Mononuclear cell (primary cell): Measurements from ENCODE around the gene ENTPD6. TPM values are rescaled to one million over a fixed set of nuclear protein-coding genes. Genes with fewer than 3 reads are reported as not detected.

Source experiments
- H3K27me3 ChIP-seq: 2 replicates; pipeline ENCODE4 v1.6.0; 2011; ENCODE audit warnings: low read length, control low read depth; ENCODE audit not compliant: insufficient read depth
- H3K4me1 ChIP-seq: 2 replicates; pipeline ENCODE4 v1.5.1; 2011; ENCODE audit warnings: mild to moderate bottlenecking, low read length, control low read depth; ENCODE audit not compliant: insufficient read depth
- H3K4me3 ChIP-seq: 2 replicates; pipeline ENCODE4 v1.5.1; 2011; ENCODE audit warnings: mild to moderate bottlenecking, low read length, moderate library complexity
- H3K9me3 ChIP-seq: 2 replicates; pipeline ENCODE4 v1.5.1; 2011; ENCODE audit warnings: low read depth, mild to moderate bottlenecking, control low read depth, low read length
- total RNA-seq: library from RNA; depleted of rRNA; stranded (reverse); fragments of >200 nt; gene quantifications from one replicate; pipeline ENCODE4 v1.2.3, GENCODE V29; 2012

Gene ENTPD6
- total RNA-seq, 1 donor: 30.6 TPM

DNA sequence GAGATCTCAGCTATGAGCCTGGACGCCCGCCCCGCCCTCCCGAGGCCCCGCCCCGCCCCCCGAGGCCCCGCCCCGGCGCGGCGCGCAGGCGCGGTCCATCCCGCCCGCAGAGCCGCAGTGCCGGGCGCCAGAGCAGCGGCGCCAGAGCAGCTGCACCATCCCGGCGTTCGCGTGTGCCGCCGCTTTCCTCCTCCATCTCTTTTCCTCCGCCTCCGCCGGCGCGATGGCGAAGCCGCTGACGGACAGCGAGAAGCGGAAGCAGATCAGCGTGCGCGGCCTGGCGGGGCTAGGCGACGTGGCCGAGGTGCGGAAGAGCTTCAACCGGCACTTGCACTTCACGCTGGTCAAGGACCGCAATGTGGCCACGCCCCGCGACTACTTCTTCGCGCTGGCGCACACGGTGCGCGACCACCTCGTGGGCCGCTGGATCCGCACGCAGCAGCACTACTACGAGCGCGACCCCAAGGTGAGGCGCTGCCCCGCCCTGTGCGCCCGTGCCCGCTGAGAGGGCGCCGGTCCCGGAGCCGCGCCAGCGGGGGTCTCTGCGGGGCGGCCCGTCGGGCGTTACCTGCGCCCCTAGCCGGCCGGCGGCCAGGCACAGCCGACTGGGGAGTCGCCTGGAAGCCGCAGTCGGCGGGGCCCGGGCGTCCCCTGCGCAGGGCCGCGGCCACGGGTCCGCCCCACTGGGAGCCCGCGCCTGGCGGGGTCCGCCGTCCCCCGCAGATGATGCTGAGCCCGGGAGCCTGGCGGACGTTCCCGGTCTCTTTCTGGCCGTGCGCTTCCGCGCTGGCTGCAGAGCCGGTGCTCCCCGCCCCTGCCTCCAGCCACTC lies 52.7 kb downstream of the ENTPD6 start, which contains the start of gene PYGB:
Gene PYGB (plus strand): TSS at position 130 of the 830 bp plus-strand sequence. CDS start 94 bp downstream, at position 224.
- Histone ChIP-seq H3K4me3 (peak within 1 kb of the TSS; percentile 75), H3K27me3 (no peaks in the 10 kb centered on the region), H3K4me1 (peaks cover 37% of the 10 kb centered on the region), H3K9me3 (no peaks in the 10 kb centered on the region)

DNA sequence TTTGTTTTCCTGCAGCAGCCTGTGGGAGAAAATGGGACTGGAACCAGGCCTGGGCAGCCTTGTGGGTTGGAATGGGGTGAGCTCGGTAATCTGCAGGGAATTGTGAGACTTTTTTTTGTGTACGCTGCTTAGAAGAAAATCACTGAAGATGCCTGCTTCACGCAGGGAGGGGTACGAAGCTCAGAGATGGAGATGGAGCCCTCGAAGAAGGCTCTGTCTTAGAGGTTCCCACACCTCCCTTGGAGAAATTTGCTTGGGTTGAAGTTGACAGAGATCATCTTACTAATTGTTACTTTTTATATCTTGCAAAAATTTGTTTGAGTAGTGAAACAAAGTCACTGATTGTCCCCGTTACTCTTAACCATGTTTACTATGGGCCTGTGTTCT lies 53.3 kb downstream of the ENTPD6 start:
- Histone ChIP-seq H3K4me3 (peak overlapping the region; percentile 75), H3K9me3 (no peaks in the 10 kb centered on the region), H3K27me3 (no peaks in the 10 kb centered on the region), H3K4me1 (peaks cover 37% of the 10 kb centered on the region)

DNA sequence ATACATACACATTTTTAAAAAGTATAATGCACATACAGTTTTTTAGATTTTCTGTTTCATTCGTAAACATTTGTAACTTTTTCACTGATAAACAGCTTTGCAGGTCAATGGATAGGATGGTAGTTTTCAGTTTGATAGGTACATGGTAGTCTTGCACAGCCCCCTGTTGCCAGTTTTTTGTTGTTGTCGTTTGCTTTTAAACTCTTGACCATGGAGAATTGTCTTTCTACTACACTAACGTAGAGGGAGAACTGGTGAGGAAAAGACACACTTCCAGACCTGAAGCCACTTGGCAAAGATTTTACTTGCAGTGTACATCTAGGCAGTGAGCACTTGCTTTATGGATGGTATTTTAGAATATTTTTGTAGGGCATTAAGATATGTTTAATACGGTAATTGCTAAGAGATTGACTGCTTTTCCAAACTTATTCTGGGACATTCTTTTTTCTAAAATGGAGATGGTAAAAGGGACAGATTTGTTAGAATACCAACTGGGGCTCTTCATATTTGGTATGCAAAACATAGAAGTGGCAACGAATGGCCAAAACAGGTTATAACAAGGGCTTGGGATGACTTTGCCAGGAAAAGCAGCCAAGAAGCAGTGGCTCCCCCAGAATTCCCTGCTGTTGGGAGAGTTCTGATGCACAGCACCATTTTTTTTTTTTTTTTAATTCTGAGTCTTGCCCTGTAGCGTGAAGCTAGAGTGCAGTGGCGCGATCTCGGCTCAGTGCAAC lies 53.9 kb downstream of the ENTPD6 start:
- Histone ChIP-seq H3K4me3 (no peak overlapping the region), H3K27me3 (no peaks in the 10 kb centered on the region), H3K9me3 (no peaks in the 10 kb centered on the region), H3K4me1 (peaks cover 37% of the 10 kb centered on the region)

DNA sequence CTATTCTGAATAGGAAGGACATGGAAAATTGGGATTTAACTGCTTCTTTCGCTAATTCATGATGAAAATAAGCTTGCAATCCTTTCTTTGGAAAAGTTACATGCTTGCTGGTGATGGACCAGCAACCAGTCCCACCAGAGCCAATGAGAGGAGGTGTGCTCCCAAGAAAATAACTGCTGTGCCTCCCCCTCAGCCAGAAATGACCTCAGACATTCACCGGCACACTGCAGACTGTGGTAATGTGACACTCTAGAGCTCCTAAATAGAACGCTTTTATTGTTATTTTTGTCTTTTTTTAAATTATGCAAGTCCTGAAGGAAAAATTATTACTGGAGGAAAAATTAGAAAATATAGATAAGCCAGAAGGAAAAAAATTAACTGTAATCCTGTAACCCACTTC lies 55.0 kb downstream of the ENTPD6 start:
- H3K9me3 ChIP-seq: no peaks in the 10 kb centered on the region
- H3K27me3 ChIP-seq: no peaks in the 10 kb centered on the region
- no peak overlapping the region for H3K4me3 ChIP-seq
- H3K4me1 ChIP-seq: peaks cover 37% of the 10 kb centered on the region

DNA sequence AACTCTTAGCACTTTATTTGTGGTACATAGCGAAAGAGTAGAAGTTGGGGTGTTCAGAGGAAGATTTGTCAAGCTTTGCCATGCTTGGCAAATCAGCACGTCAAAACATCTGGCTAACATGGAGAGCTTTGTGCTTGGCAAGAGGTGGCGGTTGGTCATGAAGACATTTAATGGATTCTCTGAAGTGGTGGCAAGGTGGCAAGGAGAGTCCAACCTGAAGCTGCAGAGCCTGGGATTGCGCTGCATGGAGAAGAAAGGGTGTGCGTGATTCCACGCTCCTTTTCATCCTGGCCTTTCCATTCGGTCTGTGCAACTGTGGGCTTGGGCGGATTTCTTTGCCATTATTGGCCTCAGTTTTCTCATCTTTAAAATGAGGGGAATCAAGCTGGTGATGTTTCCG lies 55.5 kb downstream of the ENTPD6 start:
- H3K9me3 ChIP-seq: no peaks in the 10 kb centered on the region
- no peak overlapping the region for H3K4me3 ChIP-seq
- H3K27me3 ChIP-seq: no peaks in the 10 kb centered on the region
- peaks cover 37% of the 10 kb centered on the region for H3K4me1 ChIP-seq

DNA sequence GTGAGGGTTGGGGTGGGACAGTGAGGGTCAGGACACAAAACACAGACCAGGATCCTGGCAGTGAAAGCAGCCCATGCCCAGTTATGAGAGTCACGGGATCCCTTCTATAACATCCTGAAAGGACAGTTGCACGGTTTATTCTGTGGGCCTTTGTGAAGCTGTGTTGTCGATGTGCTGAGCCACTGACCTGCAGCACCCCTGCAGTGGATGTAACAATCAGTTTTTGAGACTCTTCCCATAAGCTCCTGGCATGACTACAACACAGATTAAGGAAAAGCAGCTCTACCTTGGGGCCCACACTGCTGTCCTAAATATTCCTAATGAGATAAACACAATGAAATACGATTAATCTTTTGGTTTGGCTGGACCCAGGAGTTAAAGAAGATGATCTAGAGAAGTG lies 56.0 kb downstream of the ENTPD6 start:
- Histone ChIP-seq H3K27me3 (no peaks in the 10 kb centered on the region), H3K9me3 (no peaks in the 10 kb centered on the region), H3K4me1 (peaks cover 37% of the 10 kb centered on the region), H3K4me3 (no peak overlapping the region)

DNA sequence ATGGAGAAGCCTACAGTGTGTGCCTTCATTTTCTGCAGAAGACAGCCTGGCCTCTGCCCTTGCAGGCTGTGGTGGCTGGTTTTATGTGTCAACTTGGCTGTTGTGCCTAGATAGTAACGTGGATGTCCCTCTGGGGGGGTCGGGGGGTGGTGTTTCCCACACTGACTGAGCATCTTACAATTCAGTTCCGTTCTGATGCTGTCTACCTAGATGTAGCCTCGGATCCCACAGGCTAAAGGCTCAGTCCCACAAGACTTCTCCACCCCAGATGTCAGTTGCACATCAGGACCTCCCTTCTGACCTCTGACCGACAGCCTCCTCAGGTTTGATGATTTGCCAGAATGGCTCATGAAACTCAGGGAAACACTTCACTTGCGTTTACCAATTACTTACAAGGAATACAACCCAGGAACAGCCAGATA lies 56.7 kb downstream of the ENTPD6 start:
- H3K4me3 ChIP-seq: no peak overlapping the region
- no peaks in the 10 kb centered on the region for H3K27me3 ChIP-seq
- peaks cover 31% of the 10 kb centered on the region for H3K4me1 ChIP-seq
- no peaks in the 10 kb centered on the region for H3K9me3 ChIP-seq

DNA sequence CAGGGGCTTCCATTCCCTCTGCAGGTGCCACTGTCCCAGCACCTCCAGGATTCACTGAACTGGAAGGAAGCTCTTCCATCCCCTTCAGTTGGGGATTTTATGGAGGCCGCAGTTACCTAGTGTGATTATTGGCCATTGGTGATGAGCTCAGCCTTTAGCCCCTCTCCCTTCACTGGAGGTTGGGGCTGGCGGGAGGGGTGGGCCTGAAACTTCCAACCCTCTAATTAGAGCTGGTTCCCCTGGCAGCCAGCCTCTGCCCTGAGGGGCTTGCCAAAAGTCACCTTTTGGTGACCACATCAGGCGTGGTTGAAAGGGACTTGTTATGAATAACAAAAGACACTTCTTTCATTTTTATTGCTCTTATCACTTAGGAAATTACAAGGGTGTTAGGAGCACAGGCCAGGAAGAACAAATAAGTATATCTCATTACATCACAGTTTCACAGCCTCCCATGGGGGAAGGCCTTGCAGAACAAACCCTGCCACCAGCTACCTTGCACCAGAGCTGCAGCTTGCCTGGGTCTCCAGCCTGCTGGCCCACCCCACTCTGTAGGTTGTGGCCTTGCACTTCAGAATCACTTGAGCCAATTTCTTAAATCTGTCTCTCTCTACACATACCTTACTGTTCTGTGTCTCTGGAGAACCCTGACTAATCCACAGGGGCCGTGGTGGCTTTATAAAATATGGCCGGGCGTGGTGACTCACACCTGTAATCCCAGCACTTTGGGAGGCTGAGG lies 57.3 kb downstream of the ENTPD6 start:
- Histone ChIP-seq H3K4me1 (peaks cover 27% of the 10 kb centered on the region), H3K9me3 (no peaks in the 10 kb centered on the region), H3K27me3 (no peaks in the 10 kb centered on the region), H3K4me3 (no peak overlapping the region)

DNA sequence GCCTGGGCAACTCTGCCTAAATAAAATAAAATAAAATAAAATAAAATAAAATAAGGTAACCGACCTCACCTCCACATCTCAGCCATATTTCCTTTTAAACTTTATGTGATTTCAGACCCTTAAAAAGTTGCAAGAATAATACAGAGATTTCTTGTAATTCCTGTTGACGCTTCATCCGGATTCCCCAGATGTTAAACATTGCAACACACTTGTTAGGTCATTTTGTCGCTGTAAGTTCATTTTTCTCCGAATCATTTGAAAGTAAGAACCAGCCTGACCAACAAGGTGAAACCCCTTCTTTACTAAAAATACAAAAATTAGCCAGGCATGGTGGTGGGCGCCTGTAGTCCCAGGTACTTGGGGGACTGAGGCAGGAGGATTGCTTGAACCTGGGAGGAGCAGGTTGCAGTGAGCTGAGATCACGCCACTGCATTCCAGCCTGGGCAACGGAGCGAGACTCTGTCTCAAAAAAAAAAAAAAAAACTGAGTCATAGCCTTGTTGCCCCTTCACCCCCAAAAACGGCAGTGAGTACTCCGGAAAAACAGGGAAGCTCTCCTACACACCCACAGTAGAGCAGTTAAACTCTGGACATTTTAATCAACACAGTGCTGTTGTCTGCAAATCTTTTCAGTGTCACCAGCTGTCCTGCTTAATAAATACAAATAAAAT lies 58.2 kb downstream of the ENTPD6 start:
- Histone ChIP-seq H3K4me3 (no peak overlapping the region), H3K9me3 (no peaks in the 10 kb centered on the region), H3K27me3 (no peaks in the 10 kb centered on the region), H3K4me1 (peaks cover 24% of the 10 kb centered on the region)

DNA sequence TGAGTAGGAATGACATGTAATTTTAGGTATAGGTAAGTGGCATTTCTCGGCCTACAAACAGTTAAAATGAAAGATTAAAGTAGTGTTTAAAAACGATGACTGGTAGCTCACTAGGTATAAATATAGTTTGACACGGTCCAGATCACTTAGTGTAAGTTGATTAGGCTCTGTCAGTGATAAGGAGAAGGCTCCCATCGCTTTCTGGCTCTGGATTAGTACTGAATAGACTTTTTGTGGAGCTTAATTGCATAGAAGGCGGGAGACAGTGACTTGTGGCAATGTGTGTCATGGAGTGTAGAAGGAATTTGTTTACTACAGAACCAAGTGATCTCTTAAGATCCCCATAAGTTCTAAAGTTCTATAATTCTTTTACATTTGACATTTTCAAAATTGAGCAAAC lies 59.1 kb downstream of the ENTPD6 start:
- no peaks in the 10 kb centered on the region for H3K9me3 ChIP-seq
- H3K4me1 ChIP-seq: peaks cover 16% of the 10 kb centered on the region
- no peaks in the 10 kb centered on the region for H3K27me3 ChIP-seq

DNA sequence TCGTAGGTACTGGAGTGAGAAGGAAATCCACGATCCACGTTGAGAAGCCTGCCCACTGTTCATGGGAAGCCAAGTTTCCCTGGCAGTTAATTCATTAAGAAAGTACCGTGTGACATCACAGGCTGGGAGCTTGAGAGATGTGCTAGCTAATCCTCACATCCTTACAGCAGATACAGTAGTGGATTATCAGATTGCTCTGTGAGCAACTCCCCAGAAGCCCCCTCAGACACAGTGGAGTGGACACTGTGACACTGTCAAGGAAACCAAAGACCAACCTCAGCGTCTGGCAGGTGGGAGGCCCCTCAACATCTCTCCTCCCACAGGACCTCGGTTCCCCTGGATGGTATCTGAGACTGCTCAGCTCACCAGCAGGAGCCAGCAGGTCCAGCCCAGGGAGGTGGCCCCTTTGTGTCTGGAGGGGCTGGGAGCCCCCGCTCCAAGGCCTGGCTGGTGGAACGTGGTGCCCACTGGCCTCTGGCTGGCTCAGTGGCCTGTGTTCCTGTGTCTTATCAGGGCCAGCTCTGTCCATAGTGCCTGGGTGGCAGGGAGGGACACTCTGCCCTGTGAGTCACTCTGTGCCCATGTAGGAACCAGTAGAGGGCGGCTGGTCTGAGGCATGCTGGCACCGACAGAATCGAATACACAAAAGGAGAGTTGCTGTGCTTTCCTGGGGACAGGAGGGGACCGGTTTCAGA lies 59.6 kb downstream of the ENTPD6 start:
- Histone ChIP-seq H3K4me3 (no peak overlapping the region), H3K9me3 (no peaks in the 10 kb centered on the region), H3K4me1 (peaks cover 10% of the 10 kb centered on the region), H3K27me3 (no peaks in the 10 kb centered on the region)

More for the DNA sequence above, 59.1 kb downstream of the ENTPD6 start:
- no peak overlapping the region for H3K4me3 ChIP-seq

DNA sequence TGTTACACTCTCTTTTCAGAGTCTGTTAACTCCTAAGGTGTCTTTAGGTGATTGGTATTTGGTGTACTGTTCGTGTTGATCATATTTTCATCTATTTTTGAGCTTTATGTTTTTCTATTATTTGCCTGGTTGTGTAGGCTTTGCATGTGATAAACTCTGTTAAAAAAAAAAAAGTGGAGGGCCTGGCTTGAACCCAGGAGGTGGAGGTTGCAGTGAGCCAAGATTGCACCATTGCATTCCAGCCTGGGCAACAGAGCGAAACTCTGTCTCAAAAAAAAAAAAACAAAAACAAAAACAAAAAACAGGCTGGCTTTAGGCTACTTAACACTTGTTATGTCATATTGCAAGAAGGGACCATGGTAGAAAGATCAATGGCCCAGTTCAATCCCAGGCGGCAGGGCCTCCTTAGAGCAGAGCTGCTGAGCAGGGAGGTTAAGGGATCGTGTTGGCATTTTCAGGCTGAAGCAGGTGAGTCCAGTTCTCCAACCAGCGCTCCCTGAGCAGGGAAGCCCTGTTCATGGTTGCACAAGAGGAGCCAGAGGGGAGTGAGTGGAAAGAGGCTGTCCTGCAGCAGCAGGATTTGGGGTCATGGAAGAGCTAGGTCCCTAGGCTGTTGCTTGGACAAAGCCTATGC lies 60.8 kb downstream of the ENTPD6 start:
- Histone ChIP-seq H3K4me3 (no peak overlapping the region), H3K27me3 (no peaks in the 10 kb centered on the region), H3K4me1 (peaks cover 3% of the 10 kb centered on the region), H3K9me3 (no peaks in the 10 kb centered on the region)

DNA sequence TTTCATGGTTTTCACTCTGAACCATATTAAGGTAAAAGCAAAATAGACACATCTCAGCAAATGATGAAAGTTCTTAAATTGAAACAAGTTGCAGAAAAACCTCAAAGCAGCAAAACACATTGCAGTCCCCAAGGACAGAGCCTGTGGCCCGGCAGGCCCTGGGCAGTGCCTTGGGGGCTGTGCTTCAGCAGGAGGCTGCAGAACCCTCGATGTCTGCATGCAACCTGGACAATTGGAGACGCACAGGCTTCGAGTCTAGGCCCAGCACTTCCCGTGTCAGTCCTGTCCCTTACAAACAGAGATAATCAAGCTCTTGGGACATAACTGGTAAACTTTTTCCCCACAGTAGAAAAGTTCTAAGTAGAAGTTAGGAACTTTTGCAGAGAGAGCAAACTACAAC lies 61.6 kb downstream of the ENTPD6 start:
- Histone ChIP-seq H3K4me1 (no peaks in the 10 kb centered on the region), H3K4me3 (no peak overlapping the region), H3K9me3 (no peaks in the 10 kb centered on the region)

More for the DNA sequence above, 61.6 kb downstream of the ENTPD6 start:
- H3K27me3 ChIP-seq: no peaks in the 10 kb centered on the region
